Thoracic aorta (tissue), 2 donors: ENCODE results near the gene ADSS1. TPM values are rescaled to one million over a fixed set of nuclear protein-coding genes. Genes with fewer than 3 reads are reported as not detected.

Source experiments
- ATAC-seq: fragments of 150-250 bp; one replicate; pipeline ENCODE4 v1.8.0; 2017; ENCODE audit warnings: low read depth; ENCODE audit not compliant: insufficient number of reproducible peaks, low FRiP score
- DNase-seq: peaks from one replicate; pipeline ENCODE4 v3.0.0-alpha.2; 2020; ENCODE audit warnings: low spot score
- H3K27ac ChIP-seq, 2 donors: fragments of 200-600 bp; sonication (generic); 1 replicate in 1 of 2; 2 replicates in 1 of 2; pipeline ENCODE4 v1.5.1; 2016; ENCODE audit warnings: mild to moderate bottlenecking in 2 of 2, moderate library complexity in 2 of 2
- H3K27me3 ChIP-seq: fragments of 200-600 bp; sonication (generic); replicated peaks from 2 replicates; pipeline ENCODE4 v1.6.0; 2016; ENCODE audit warnings: mild to moderate bottlenecking; ENCODE audit not compliant: insufficient read depth
- H3K36me3 ChIP-seq: fragments of 200-600 bp; sonication (generic); one replicate; pipeline ENCODE4 v1.5.1; 2016
- H3K4me1 ChIP-seq, 2 donors: fragments of 200-600 bp; sonication (generic); 1 replicate in 1 of 2; 2 replicates in 1 of 2; pipeline versions ENCODE4 v1.5.1 to v1.6.0; 2016; ENCODE audit warnings: low read depth in 2 of 2, mild to moderate bottlenecking in 1 of 2; ENCODE audit not compliant: control insufficient read depth in 1 of 2
- H3K4me3 ChIP-seq: fragments of 200-600 bp; sonication (generic); 2 replicates; pipeline ENCODE4 v1.5.1; 2016; ENCODE audit warnings: mild to moderate bottlenecking
- H3K9me3 ChIP-seq: fragments of 200-600 bp; sonication (generic); 2 replicates; pipeline ENCODE4 v1.5.1; 2016
- CTCF ChIP-seq: fragments of 200-600 bp; sonication (generic); IDR thresholded peaks from one replicate; pipeline ENCODE4 v1.5.1; 2019; ENCODE audit warnings: antibody characterized with exemption
- total RNA-seq, 2 donors: library from RNA; depleted of rRNA; stranded (reverse); fragments of >200 nt; gene quantifications; one replicate each; pipeline versions ENCODE4 v1.1.0 to v1.2.3, GENCODE V29; 2016

The ADSS1 gene
- total RNA-seq, 2 donors from 2014 or later = 30.8 to 87.3 TPM

DNA sequence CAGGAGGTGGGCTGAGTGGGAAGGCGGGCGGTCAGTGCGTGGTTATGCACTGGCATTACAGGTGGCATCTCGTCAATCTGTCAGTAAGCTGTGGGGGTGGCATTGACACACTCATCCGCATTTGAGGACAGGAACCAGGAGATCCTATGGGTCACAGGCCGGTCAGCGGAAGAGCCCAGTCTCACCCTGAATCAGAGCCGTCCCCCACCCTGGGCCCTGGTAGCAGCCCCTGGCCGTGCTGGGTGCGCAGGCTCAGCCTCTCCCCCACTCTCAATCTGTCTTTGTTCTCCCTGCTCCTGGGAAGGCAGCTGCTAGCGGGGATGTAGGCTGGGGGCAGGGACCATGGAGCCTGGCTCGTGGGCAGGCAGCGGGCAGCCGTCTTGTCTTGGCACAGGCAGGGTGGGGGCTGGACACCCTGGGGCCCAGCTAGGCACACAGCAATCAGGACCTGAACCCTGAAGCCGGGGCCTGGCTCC lies 29.5 kb upstream of the ADSS1 start:
- TF ChIP-seq CTCF = no peak
- Histone ChIP-seq H3K4me1 (peaks cover 71 to 95% of the 10 kb centered on the region in 2 donors), H3K27me3 (no peaks in the 10 kb centered on the region), H3K4me3 (no peak overlapping the region), H3K9me3 (no peaks in the 10 kb centered on the region), H3K27ac (peak overlapping the region; percentile 47 to 71), H3K36me3 (no peaks in the 10 kb centered on the region)
- ATAC-seq = no peak
- no peak for DNase-seq

DNA sequence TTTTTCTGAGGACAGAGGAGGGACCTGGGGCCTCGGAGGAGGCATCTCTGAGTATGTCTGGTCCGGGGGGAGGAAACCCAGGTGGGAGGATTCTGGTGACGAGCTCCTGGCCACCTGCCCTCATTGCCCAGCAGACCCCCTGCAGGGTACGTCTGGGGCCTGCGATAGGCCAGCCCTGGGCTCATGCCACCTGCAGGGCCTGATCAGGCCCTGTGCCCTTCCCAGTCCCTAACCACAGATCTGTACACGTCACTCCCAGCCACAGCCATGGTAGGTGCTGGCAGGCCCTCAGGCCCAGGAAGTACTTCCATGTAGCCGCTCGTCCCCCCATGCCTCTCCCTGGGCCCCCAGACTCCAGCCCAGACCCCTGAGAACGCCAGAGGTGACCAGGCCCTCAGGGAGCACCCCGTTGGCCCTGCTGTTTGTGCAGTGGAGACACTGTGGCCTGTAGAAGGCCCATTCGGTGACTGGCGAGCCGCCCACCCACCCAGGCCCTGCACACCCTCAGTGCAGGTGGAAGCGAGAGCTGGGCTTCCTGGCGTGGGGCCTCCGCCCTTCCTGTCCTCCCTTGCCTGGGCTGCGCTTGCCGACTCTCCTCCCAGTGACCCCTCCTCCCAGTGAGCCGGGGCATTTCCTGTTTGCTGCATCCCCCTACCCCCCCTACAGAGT lies 28.9 kb upstream of the ADSS1 start:
- H3K4me3 ChIP-seq = peak overlapping the region; percentile 5
- H3K27me3 ChIP-seq = no peaks in the 10 kb centered on the region
- peak overlapping the region; percentile 47 to 71 for H3K27ac ChIP-seq
- ATAC-seq (no peak), DNase-seq (no peak)
- H3K36me3 ChIP-seq = no peaks in the 10 kb centered on the region
- no peaks in the 10 kb centered on the region for H3K9me3 ChIP-seq
- peaks cover 73 to 100% of the 10 kb centered on the region in 2 donors for H3K4me1 ChIP-seq
- no peak for TF ChIP-seq CTCF

DNA sequence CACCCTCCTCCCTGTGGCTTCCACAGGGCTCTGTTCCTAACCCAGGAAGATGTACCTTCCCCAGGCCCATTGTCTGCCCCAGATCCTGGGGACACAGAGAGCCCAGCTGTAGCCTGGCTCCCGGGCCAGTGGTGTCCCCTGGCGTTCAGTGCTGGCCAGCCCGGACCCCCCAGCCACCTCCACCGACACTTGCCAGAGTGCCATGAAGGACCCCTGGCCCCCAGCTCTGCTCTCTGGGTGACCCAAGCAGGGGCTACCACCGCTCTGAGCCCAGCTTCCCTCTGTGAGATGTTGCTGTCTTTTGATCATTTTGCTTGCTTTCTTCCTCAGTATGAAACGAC lies 28.4 kb upstream of the ADSS1 start:
- TF ChIP-seq CTCF = no peak
- no peaks in the 10 kb centered on the region for H3K36me3 ChIP-seq
- ATAC-seq = no peak
- H3K9me3 ChIP-seq = no peaks in the 10 kb centered on the region
- no peak for DNase-seq
- H3K27me3 ChIP-seq = no peaks in the 10 kb centered on the region
- H3K4me3 ChIP-seq = no peak overlapping the region
- H3K27ac ChIP-seq = peak overlapping the region; percentile 47 to 71
- H3K4me1 ChIP-seq = peaks cover 71 to 100% of the 10 kb centered on the region in 2 donors

- peaks cover 9% of the 10 kb centered on the region for H3K36me3 ChIP-seq
- no peak for TF ChIP-seq CTCF
- H3K27me3 ChIP-seq = no peaks in the 10 kb centered on the region
- no peak overlapping the region for H3K4me3 ChIP-seq
- no peaks in the 10 kb centered on the region for H3K9me3 ChIP-seq
- DNase-seq (no peak), ATAC-seq (no peak)
- H3K4me1 ChIP-seq = peaks cover 60 to 88% of the 10 kb centered on the region in 2 donors
- peak overlapping the region; percentile 16 to 71 for H3K27ac ChIP-seq
Observed at GRCh38 chr14:104696671-104697316, 27.2 kb upstream of the ADSS1 start.

DNA sequence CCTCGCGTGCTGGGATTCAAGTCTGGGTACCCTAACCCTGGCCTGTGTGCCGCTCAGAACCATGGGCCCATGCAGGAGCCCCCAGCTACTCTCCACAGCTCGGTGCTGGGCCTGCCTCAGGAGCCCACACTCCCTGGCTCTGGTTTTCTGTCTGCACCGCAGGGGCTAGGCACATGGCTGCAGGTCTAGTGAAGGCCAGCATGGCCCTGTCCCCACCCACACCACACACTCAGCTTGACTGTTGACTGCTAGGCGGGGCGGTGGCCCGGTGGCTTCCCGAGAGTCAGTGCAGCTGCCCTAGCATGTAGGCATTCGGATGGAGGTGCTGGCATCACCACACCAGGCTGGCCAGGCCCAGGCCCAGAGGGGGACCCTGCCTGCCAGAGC lies 26.7 kb upstream of the ADSS1 start:
- H3K4me3 ChIP-seq = no peak overlapping the region
- no peak for ATAC-seq
- H3K27ac ChIP-seq = peak overlapping the region; percentile 16 to 71
- H3K4me1 ChIP-seq = peaks cover 54 to 83% of the 10 kb centered on the region in 2 donors
- H3K36me3 ChIP-seq = peaks cover 13% of the 10 kb centered on the region
- no peak for TF ChIP-seq CTCF
- H3K9me3 ChIP-seq = no peaks in the 10 kb centered on the region
- H3K27me3 ChIP-seq = no peaks in the 10 kb centered on the region
- DNase-seq = no peak
